MM.1S (cell line): ENCODE results near the gene POLL.

Experiments
- CTCF ChIP-seq: fragments of 300-600 bp; sonication (generic); IDR thresholded peaks from 2 replicates; pipeline ENCODE4 v1.5.1; 2016; ENCODE audit warnings: antibody characterized with exemption, low read length, mixed read lengths
- EZH2 ChIP-seq: fragments of 300-600 bp; sonication (generic); optimal IDR thresholded peaks from 2 replicates; pipeline ENCODE3; 2017; ENCODE audit warnings: low read depth, mild to moderate bottlenecking, antibody characterized with exemption, low read length, mixed read lengths
- EZH2phosphoT487 ChIP-seq: fragments of 300-600 bp; sonication (generic); IDR thresholded peaks from 2 replicates; pipeline ENCODE4 v1.6.1; 2018; ENCODE audit warnings: antibody characterized with exemption, low read length

- TF ChIP-seq CTCF = no peak
- no peak for TF ChIP-seq EZH2
- TF ChIP-seq EZH2phosphoT487 = no peak
Measured at GRCh38 chr10:101612086-101612485, 24.0 kb upstream of the POLL start.
